HG03039 (cell line): ENCODE data around the gene CHST11.

Source experiments
- ATAC-seq: cut with Tn5 transposase; IDR thresholded peaks from one replicate; pipeline ENCODE4 v1.9.1; 2021; ENCODE audit warnings: mild to moderate bottlenecking, moderate library complexity; ENCODE audit not compliant: unreplicated experiment

The CHST11 gene

DNA sequence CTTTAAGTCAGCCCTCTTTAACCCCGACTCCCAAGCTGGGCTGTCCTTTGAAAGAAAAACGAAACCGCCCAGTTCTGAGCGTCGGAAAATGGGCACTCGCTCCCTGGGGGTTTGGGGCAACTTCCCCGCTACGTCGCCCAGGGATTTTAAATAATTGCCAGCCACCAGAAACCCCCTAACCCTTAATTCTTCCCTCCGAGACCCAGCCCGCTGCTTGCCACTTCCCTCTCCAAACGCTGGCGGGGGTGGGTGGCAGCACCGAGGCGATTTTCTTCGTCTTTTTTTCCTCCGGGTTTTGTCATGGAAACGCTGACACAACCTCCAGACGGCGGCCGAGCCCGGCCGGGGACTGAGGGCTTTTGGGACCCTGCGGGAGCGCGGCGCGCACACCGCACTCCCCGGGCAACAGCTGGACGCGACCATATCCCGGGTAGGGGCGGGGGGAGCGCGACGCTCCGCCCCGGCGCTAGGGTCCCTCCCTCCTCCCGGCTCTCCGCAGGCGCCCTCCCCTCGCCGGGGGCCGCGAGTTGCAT lies at the start of gene CHST11:
Gene CHST11, plus strand, starts transcription at position 532 of the 533 bp plus-strand sequence.
- ATAC-seq = peak; percentile 60

DNA sequence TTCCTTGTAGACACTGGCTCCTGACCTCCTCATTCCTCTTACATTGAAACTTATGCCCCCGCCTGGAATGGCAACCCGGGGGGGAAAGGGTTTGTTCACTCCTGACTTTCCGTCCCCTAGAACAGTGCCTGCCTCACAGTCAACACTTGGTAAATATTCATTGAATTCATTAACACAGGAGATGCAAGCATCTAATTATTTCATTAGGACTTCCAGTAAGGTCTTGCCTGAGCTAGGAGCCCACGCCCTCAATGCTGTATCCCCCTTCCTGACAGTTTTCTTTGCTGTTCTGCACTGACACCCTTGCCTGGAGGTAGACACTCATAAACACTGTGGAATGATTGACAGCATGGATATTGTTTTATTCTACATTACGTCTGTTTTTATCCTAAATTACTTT lies 49.3 kb upstream of the CHST11 start:
- ATAC-seq = no peak

DNA sequence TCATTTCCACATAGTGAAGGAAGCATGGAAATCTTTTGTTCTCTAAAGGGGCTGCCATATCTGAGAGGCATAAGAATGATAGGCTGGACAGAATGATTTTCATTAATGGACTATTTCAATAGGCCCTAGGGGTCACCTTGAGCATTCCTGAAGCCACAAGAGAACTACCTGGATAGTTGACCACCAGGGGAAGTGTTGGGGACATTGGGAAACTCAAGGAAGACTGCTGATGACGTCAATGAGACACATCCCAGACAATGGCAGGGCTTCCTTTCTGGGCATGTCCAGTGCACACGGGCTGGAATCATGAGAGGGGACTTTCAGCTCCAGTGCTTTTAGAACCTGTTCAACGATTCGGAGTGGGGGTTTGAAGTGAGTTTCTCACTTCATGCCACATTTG lies 48.8 kb upstream of the CHST11 start:
- no peak for ATAC-seq

DNA sequence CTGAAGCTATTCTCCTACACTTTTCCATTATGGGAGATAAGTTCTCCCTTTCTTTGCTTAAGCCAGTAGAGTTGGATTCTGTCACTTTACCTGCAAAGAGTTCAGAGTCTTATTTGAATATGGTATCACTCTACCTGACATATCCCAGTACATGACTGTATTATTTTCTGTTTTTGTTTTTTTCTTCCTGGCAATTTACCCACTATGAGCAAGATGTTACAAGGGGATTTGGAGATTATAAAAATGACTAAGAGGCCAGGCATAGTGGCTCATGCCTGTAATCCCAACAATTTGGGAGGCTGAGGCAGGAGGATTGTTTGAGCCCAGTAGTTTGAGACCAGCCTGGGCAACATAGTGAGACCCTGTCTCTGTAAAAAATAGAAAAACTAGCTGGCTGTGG lies 46.4 kb upstream of the CHST11 start:
- ATAC-seq = no peak

DNA sequence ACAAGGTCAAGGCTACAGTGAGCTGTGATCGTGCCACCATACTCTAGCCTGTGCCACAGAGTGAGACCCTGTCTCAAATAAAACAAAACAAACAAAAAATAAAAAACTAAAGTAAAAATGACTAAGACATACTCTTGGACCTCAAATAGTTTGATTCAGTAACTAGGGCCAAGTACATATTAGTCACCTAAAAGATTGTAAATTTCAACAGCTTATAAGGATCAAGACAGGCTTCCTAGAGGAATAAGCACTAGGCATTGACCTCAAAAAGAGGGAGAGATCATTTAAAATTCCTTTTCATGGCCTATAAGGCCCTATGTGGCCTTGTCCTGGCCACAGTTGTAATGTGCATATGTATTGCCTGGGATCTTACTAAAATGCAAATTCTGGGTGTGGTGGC lies 46.0 kb upstream of the CHST11 start:
- no peak for ATAC-seq

DNA sequence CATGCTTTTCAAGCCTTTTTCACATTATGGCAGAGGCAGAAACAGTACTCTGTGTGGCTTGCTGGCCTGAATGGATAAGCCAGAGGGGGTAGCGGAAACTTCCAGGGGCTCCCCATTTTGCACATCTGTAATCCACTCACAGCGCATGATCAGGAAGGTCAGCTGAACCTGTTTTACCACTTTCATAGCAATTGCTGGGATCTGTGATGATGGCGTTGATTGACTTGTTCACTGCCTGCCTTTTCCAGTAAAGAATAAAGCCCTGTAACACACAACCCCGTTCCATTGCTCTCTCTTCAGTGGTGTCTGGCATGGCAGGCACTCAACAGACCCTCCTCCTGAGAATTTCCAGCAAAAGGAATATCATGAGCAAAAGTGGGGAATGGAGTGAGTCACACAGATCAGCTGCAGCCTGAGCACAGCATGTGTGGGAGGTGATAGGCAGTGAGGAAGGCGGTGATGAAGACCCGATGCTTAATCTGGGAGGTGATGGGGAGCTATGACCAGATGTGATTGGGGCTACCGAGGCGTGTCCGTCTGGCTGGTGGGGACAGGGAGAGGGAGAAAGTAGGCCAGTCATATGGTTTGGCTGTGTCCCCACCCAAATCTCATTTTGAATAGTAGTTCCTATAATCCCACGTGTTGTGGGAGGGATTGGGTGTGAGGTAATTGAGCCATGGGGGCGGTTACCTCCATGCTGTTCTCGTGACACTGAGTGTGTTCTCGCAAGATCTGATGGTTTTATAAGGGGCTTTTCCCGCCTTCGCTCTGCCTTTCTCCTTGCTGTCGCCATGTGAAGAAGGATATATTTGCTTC lies 44.7 kb upstream of the CHST11 start:
- ATAC-seq = no peak

DNA sequence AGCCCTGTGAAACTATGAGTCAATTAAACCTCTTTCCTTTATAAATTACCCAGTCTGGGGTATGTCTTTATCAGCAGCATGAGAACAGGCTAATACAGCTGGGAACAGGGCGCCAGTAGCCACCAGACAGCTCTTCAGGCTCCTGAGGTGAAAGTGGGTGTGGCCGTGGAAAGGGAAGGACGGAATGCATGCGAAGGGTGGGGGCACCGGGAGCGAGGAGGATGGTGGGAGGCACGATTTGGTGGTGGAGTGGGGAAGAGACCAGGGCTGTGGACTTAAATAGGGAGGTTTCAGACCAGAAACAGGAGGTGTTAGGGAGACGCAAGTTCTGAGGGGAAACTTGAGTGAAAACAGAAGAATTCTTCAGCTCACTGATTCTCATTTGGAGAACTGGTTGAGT lies 44.1 kb upstream of the CHST11 start:
- ATAC-seq = no peak

DNA sequence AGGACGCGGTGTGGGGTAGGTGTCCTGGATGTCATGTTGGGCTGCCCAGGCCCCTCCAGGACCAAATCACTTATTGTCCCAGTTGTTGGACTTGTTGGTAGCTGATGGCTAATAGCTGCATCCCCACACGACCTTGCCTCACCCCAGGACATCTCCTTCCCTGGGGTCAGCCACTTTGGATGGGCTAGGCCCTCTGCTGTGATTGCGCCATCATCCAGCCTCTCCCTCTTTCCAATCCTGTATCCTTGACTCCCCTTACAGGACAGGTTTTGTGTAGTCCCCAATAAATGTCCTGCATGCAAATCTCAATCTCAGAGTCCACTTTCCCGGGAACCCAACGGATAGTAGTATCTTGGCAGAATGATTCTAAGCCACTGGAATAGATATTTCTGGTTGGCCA lies 43.4 kb upstream of the CHST11 start:
- ATAC-seq = no peak

DNA sequence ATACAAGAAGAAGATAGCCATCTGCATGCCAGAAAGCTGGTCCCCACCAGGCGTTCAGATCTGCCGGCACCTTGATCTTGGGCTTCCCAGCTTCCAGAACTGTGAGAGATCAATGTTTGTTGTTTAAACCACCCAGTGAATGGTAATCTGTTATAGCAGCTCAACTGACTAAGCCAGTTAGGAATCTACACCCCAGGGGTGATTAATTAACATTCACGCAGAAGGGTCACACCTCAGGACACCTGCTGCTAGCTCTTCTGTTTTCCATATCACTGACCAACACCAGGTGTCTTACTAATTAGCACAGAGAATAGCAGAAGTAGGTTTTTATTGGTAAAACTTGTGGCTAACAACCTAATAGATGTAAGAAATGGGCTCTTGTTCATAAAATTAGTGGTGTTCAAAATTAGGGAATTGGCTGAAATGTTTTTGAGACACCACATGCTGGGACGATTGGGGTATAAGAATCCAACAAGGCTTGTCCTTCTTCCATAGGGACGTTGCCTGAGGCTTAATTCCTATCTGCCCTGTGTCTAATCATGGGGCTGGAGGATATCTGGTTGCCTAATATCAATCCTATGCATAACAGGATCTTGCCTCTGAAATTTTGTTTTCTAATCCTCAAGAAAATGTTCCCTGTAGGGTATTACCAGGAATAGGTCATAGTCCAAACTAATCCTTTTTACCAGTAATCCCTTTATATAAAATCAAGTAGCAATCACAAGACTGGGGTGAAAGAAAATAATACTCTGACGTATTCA lies 42.0 kb upstream of the CHST11 start:
- no peak for ATAC-seq

DNA sequence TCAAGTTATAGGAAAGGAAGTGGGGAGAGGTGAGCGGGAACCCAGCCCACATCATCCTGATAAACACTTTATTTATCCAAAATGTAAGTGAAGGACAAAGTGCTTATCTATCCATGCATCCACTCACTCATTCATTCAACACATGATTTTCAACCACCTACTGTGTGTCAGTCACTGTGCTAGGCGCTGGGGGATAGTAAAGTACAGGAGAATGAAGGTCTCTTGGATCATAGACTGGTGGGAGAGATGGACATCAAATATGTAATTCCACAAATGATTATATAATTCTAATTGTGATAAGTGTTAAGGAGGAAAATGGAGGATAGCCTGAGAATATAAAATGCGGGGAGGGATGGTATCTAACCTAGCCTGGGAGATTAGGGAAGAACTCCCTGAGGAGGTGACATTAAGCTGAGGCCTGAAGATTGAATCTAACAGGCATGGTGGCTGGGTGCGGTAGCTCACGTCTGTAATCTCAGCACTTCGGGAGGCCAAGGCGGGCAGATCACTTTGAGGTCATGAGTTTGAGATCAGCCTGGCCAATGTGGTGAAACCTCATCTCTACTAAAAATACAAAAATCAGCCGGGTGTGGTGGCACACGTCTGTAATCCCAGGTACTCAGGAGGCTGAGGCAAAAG lies 41.3 kb upstream of the CHST11 start:
- no peak for ATAC-seq

DNA sequence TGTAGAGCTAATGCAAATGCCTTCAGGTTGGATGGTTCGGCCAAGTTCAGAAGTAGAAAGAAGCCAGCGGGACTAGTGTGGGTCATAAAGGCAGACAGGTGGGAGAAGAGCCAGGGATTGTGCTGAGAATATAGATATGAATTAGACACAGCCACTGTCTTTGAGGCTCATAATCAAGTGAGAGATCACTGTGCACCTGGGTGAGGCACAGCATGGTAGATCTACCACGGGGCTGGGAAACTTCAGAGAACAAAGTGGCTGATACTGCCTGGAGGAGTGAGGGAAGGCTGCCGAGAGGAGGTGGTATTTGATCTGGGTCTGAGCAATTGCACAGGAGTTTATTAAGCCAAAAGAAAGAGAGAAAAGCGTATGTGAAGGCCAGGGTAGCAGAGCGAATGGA lies 40.6 kb upstream of the CHST11 start:
- no peak for ATAC-seq

DNA sequence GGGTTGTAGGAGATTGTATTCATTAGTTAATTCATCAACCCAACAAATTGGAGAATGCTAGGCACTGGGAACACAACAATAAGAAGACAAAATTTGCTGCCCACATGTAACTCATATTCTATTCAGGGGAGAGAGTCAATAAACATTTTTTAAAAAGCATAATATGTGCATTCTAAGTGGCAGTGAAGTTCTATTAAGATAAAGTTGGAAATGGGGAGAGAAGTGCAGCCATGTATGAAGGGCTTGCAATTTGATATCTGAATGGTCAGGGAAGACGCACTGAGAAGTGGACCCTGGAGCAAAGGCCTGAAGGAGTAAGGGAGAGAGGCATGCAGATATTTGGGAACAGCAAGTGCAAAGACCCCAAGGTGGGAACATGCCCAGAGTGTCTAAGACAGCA lies 40.2 kb upstream of the CHST11 start:
- ATAC-seq = no peak

DNA sequence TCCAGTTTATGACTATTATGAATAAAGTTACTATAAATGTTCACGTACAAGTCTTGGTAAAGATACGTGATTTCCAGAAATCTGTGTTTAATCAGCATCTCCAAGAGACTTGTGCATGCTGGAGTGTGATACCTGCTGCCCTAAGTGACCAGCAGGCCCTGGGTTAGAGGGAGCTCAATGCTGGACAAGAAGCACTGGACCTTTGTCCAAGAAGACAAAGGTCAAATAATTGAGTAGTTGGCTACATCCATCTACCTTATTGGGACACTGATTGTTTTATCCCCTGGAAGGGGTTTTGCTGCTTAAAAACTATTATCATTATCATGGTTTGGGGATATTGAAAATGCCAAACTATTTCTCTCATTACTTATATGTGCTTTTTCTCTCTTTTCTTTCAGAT lies 37.0 kb upstream of the CHST11 start:
- no peak for ATAC-seq

DNA sequence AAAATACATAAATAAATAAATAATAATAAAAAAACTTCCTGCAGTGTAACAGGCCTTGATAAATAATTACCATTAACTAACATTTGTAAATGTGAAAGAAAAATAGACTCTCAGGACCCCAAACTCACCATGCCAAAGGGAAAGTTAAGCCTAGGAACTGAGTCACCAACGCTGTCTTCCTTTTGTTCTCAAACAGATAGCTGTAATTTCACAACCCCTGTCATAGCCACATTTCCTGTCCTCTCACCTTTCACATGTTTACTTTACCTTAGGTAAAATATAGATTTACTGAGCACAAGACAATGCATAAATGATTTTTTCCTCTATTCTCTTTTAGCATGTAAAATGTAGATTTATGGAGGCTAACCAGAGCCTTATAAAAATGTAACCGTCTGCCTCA lies 35.9 kb upstream of the CHST11 start:
- no peak for ATAC-seq

DNA sequence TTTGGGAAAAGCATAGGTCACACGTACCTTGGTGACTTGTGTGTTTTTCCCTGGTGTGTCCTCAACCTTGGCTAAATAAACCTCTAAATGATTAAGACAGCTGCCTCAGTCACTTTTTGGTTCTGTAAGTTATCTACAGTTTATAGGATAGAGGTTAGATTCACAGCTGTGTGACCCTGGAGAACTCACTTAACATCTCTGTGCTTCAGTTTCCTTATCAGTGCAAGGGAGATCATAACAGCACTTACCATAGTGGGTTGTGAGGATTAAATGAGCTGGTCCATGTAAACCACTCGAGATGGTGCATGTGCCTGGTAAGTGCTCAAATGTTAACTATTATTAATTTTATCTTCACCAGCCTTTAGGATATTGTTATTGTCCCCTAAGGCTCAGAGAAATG lies 35.4 kb upstream of the CHST11 start:
- ATAC-seq = no peak

DNA sequence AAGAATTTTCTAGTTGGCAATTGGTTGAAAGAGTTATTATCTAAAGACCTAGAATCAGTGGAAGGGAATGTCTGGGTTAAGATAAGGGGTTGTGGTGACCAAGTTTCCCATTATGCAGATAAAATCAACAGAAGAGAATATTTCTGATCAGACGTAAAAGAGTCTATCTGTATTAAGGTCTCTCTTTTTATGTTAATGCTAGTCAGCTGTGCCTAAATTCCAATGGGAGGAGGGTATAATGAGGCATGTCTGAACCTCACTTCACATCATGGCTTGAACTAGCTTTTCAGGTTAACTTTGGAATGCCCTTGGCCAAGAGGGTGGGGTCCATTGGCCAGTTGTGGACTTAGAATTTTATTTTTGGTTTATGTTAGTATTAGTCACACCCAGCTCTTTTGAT lies 34.3 kb upstream of the CHST11 start:
- no peak for ATAC-seq

DNA sequence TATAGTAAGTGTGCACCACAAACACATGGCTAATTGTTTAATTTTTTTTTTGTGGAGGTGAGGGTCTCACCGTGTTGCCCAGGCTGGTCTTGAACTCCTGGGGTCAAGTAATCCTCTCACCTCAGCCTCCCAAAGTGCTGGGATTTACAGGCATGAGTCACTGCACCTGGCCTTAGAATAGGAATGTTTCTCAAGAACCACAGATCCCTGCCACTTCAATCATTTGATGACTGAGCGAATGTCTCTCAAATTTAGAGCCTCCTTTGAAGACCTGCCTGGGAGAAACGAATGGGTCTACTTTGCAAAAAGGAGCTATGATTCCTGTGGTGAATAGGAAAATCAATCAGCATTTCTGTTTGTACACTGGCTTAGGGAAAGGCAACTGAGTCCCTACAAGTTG lies 33.5 kb upstream of the CHST11 start:
- ATAC-seq = no peak

DNA sequence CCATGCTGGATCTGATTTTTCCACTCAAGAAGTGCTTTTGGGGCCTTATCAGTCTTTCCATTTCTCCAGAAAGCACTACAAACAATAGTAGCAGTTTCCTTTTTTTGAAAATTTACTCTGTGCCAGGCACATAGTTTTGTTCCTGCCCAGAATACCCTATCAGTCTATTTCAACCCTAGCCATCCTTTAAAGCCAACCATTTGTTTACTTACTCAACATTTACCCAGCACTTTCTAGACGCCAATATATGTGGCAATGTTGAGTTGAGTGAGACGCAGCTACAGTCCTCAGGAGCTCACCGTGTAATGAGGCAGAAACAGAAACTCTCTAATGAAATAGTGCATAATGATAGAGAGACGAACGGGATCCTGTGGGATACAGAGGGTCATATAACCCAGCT lies 32.9 kb upstream of the CHST11 start:
- no peak for ATAC-seq

DNA sequence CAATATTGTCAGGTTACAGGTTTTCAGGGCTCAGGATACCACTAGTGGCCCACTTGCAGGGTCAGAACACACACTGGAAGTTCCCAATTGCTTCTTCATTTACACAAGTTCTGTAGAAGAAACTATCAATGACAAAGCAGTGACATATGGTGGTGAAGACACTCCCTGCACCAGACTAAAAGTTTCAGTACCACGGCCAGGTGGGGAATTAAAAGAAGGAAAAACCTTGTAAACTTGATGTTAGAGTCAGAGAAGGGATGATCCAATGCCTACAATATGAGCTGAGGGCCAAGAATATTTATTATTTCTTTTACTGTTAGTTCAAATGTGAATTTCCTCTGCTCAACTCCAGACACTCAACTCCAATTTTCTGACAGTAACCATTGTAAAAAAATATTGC lies 31.8 kb upstream of the CHST11 start:
- no peak for ATAC-seq

DNA sequence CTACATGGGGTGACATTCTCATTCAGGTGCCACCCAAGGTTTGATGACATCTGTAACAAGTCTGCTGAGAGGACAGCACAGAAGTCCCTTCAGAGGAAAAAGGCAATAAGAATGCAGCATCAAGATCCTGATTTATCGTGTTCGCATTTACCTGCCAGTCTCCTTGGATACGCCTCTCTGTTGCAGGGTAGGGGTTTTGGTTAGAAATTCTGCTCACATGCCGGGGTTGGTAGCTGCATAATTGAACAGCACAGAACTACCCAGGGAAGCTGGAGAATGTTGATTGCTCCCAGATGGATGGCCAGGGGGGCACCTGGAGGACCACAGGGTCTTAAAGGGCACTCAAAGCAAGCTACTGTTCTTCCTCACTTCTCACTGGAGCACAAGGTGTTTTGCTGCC lies 31.1 kb upstream of the CHST11 start:
- ATAC-seq = no peak

DNA sequence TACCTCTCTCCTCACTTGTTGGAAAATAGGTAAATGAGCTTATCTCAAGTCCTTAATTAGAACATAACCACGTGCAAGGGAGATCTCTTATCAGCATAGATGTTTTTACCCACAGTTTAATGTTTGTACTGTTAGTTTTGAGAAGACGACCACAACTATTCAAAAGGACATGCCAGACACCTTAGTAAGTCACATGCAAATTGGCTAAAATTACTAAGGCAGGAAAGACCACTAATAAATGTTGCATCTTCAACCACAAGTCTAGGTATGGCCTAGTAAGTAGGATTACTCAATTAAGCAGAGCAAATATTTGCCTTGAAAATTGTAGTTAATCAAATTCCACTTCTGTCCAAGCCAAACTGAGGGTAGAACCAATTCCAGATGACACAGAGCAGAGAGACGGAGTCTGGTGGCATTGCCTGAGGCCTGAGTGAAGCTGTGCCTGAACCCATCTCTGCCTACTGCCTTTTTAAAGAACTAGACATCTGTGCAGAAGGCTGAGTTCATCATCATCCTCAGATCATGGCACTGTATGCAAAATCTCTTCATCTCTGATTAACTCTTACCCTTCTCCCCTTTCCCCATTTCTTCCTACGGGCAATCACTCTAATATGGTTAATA lies 29.7 kb upstream of the CHST11 start:
- ATAC-seq = no peak
